Coronary artery (tissue), 2 donors: ENCODE measurements around the gene TMTC1.

Experiments
- DNase-seq: peaks from one replicate; pipeline ENCODE4 v3.0.0-alpha.2; 2017; ENCODE audit warnings: low spot score
- H3K27ac ChIP-seq, 2 donors: fragments of 200-600 bp; sonication (generic); one replicate each; pipeline ENCODE4 v1.5.1; 2016 to 2019
- H3K4me3 ChIP-seq: fragments of 200-600 bp; sonication (generic); 2 replicates; pipeline ENCODE4 v1.5.1; 2016; ENCODE audit warnings: mild to moderate bottlenecking, moderate library complexity
- CTCF ChIP-seq: fragments of 200-600 bp; sonication (generic); IDR thresholded peaks from one replicate; pipeline ENCODE4 v1.5.1; 2019; ENCODE audit warnings: antibody characterized with exemption

TMTC1 gene

GRCh38 chr12:29706311-29706710, 77.4 kb downstream of the TMTC1 start:
- no peak for DNase-seq

GRCh38 chr12:29703528-29703927, 80.2 kb downstream of the TMTC1 start:
- H3K4me3 ChIP-seq, result no peak overlapping the region
- no peak overlapping the region for H3K27ac ChIP-seq
- DNase-seq, result no peak
- TF ChIP-seq CTCF, result no peak

More at GRCh38 chr12:29706311-29706710, 77.4 kb downstream of the TMTC1 start:
- no peak overlapping the region for H3K27ac ChIP-seq
- TF ChIP-seq CTCF, result no peak
- H3K4me3 ChIP-seq, result no peak overlapping the region

DNA sequence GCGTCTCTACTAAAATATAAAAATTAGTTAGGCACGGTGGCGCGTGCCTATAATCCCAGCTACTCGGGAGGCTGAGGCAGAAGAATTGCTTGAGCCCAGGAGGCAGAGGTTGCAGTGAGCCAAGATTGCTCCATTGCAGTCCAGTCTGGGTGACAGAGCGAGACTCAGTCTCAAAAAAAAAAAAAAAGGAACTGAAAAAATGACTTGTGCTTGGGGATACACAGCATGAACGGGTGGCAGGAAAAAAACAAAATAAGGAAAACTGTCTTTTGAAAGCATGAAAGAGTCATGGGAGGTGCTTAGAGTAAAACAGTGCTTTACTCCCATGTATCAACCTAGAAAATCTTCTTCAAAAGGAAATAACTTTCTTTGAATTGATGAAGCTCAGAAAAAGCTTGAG, 80.8 kb downstream of the TMTC1 start:
- Histone ChIP-seq H3K4me3 (no peak overlapping the region), H3K27ac (no peak overlapping the region)
- DNase-seq, result no peak
- no peak for TF ChIP-seq CTCF

DNA sequence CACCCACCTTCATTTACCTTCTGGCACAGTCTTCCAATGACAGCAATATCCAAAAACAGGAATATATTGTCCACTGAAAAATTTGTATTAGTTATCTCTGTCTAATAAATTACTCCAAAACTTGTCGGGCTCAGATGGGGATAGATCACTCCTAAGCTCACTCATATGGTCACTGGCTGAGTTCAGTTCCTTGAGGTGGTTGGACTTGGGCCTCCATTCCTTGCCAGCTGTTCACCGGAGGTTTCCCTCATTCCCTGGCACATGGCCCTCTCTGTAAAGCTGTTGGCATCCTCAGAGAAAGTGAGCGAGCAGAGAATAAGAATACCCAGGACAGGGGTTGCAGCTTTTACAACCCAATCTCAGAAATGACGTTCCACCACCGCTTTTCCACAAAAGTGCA, 81.5 kb downstream of the TMTC1 start:
- Histone ChIP-seq H3K4me3 (no peak overlapping the region), H3K27ac (no peak overlapping the region)
- no peak for TF ChIP-seq CTCF
- no peak for DNase-seq

GRCh38 chr12:29700761-29701481, 82.8 kb downstream of the TMTC1 start:
- TF ChIP-seq CTCF, result no peak
- Histone ChIP-seq H3K27ac (no peak overlapping the region), H3K4me3 (no peak overlapping the region)
- DNase-seq, result no peak

GRCh38 chr12:29698756-29699155, 85.0 kb downstream of the TMTC1 start:
- Histone ChIP-seq H3K27ac (no peak overlapping the region), H3K4me3 (no peak overlapping the region)
- no peak for DNase-seq
- TF ChIP-seq CTCF, result no peak

- TF ChIP-seq CTCF, result no peak
- DNase-seq, result no peak
- Histone ChIP-seq H3K4me3 (no peak overlapping the region), H3K27ac (no peak overlapping the region)
Observed at GRCh38 chr12:29695800-29696199, 87.9 kb downstream of the TMTC1 start.
